Adipose tissue (tissue), 3 donors: Measurements from ENCODE around the gene LEPR. TPM values are rescaled to one million over a fixed set of nuclear protein-coding genes. Genes with fewer than 3 reads are reported as not detected.
"Not testable (repeated sequence)": the region's sequence is repeated elsewhere in the genome, so short reads cannot be mapped to it uniquely, and the experiment has no call there.

ENCODE experiments used
- H3K27ac ChIP-seq: one replicate; pipeline ENCODE4 v1.5.1; 2013; ENCODE audit warnings: low read depth, low read length
- WGBS, 3 donors: extraction: QIAGEN DNeasy Blood & Tissue Kit; methylation state at CpG; one replicate each; pipeline ENCODE4 v1.1.7; 2013; 5-methylcytosine and 5-hydroxymethylcytosine counted together
- polyA plus RNA-seq, 3 donors: library from polyadenylated mRNA; stranded (reverse); fragments of 200-250 nt; gene quantifications; one replicate each; pipeline ENCODE4 v1.2.3, GENCODE V29; 2013
- donor health status: healthy with polysubstance abuse.
- donor health status: Bipolar disorder and iron deficiency.
- donor health status: healthy.

Gene LEPR
- polyA plus RNA-seq, 3 donors, result 2.4 to 9.0 (median 4.8) TPM

- H3K27ac ChIP-seq, result no peak overlapping the region
- WGBS, 3 donors, result 36 to 78% (median 43%) methylated on average over 7 of the region's 7 CpGs
Observed at GRCh38 chr1:65429806-65430205, 9.3 kb downstream of the LEPR start.

- H3K27ac ChIP-seq, result no peak overlapping the region
- 20 to 52% (median 39%) methylated on average over 1 of the region's 1 CpG for WGBS, 3 donors
Observed at GRCh38 chr1:65431111-65431705, 10.7 kb downstream of the LEPR start.

GRCh38 chr1:65432918-65433317 is 12.4 kb downstream of the LEPR start:
- 79 to 80% (median 79%) methylated on average over 8 of the region's 8 CpGs for WGBS, 3 donors
- H3K27ac ChIP-seq, result no peak overlapping the region

GRCh38 chr1:65434255-65434654 is 13.8 kb downstream of the LEPR start:
- 89 to 97% (median 90%) methylated on average over 1 of the region's 1 CpG for WGBS, 3 donors
- no peak overlapping the region for H3K27ac ChIP-seq

GRCh38 chr1:65434760-65435159 is 14.3 kb downstream of the LEPR start:
- H3K27ac ChIP-seq, result no peak overlapping the region
- 75 to 90% (median 89%) methylated on average over 3 of the region's 3 CpGs for WGBS, 3 donors

- no peak overlapping the region for H3K27ac ChIP-seq
Observed at GRCh38 chr1:65435987-65436386, 15.5 kb downstream of the LEPR start.

GRCh38 chr1:65437616-65438015 is 17.1 kb downstream of the LEPR start:
- WGBS, 3 donors, result 95 to 97% (median 96%) methylated on average over 7 of the region's 7 CpGs
- no peak overlapping the region for H3K27ac ChIP-seq

More at GRCh38 chr1:65435987-65436386, 15.5 kb downstream of the LEPR start:
- WGBS, 3 donors, result 64 to 69% (median 67%) methylated on average over 2 of the region's 2 CpGs

GRCh38 chr1:65440322-65440900 is 19.9 kb downstream of the LEPR start:
- H3K27ac ChIP-seq, result no peak overlapping the region
- 76 to 92% (median 78%) methylated on average over 12 of the region's 12 CpGs for WGBS, 3 donors

GRCh38 chr1:65440915-65441314 is 20.4 kb downstream of the LEPR start:
- WGBS, 3 donors, result 61 to 65% (median 62%) methylated on average over 1 of the region's 1 CpG
- H3K27ac ChIP-seq, result no peak overlapping the region

- WGBS, 3 donors, result 41 to 75% (median 64%) methylated on average over 3 of the region's 3 CpGs
- no peak overlapping the region for H3K27ac ChIP-seq
Observed at GRCh38 chr1:65441464-65441863, 21.0 kb downstream of the LEPR start.

- no peak overlapping the region for H3K27ac ChIP-seq
- WGBS, 3 donors, result 88 to 96% (median 93%) methylated on average over 1 of the region's 1 CpG
Observed at GRCh38 chr1:65442442-65442841, 22.0 kb downstream of the LEPR start.

GRCh38 chr1:65443647-65444046 is 23.2 kb downstream of the LEPR start:
- 84 to 95% (median 90%) methylated on average over 2 of the region's 2 CpGs for WGBS, 3 donors
- H3K27ac ChIP-seq, result no peak overlapping the region

- no peak overlapping the region for H3K27ac ChIP-seq
- 60 to 90% (median 75%) methylated on average over 4 to 5 of the region's 5 CpGs for WGBS, 3 donors
Observed at GRCh38 chr1:65444128-65444640, 23.7 kb downstream of the LEPR start.

GRCh38 chr1:65445837-65446236 is 25.4 kb downstream of the LEPR start:
- 98 to 99% (median 98%) methylated on average over 1 of the region's 1 CpG for WGBS, 3 donors
- H3K27ac ChIP-seq, result no peak overlapping the region

GRCh38 chr1:65449214-65449823 is 28.9 kb downstream of the LEPR start:
- H3K27ac ChIP-seq, result no peak overlapping the region
- WGBS, 3 donors, result 83 to 94% (median 93%) methylated on average over 4 of the region's 4 CpGs

GRCh38 chr1:65455678-65456077 is 35.2 kb downstream of the LEPR start:
- WGBS, 3 donors, result 51 to 89% (median 80%) methylated on average over 3 to 9 of the region's 10 CpGs

GRCh38 chr1:65456481-65456880 is 36.0 kb downstream of the LEPR start:
- H3K27ac ChIP-seq, result no peak overlapping the region

More at GRCh38 chr1:65455678-65456077, 35.2 kb downstream of the LEPR start:
- H3K27ac ChIP-seq, result not testable (repeated sequence)

- no peak overlapping the region for H3K27ac ChIP-seq
Observed at GRCh38 chr1:65457868-65458267, 37.4 kb downstream of the LEPR start.

GRCh38 chr1:65458730-65459396 is 38.4 kb downstream of the LEPR start:
- 76 to 86% (median 81%) methylated on average over 2 of the region's 2 CpGs for WGBS, 3 donors
- no peak overlapping the region for H3K27ac ChIP-seq
